AG10803 (cell line): Measurements from ENCODE around the gene CPNE4.

Experiments
- DNase-seq: peaks from one replicate; pipeline ENCODE4 v3.0.0; 2010; ENCODE audit warnings: low read depth
- H3K4me3 ChIP-seq: 2 replicates; pipeline ENCODE4 v1.5.1; 2011; ENCODE audit warnings: mild to moderate bottlenecking, low read length, control low read depth
- CTCF ChIP-seq: conservative IDR thresholded peaks from 2 replicates; pipeline ENCODE4 v1.5.1; 2011; ENCODE audit warnings: mild to moderate bottlenecking, low read length, control low read depth, inconsistent platforms

Gene CPNE4

GRCh38 chr3:132006605-132007204 is 28.1 kb downstream of the CPNE4 start:
- DNase-seq = peak; percentile 49
- H3K4me3 ChIP-seq = no peak overlapping the region
- peak; percentile 63 for TF ChIP-seq CTCF

GRCh38 chr3:132004571-132004970 is 30.2 kb downstream of the CPNE4 start:
- no peak overlapping the region for H3K4me3 ChIP-seq
- TF ChIP-seq CTCF = no peak
- DNase-seq = peak; percentile 92

GRCh38 chr3:132003685-132004084 is 31.1 kb downstream of the CPNE4 start:
- TF ChIP-seq CTCF = no peak
- H3K4me3 ChIP-seq = no peak overlapping the region
- no peak for DNase-seq

- H3K4me3 ChIP-seq = no peak overlapping the region
- no peak for DNase-seq
- no peak for TF ChIP-seq CTCF
Observed at GRCh38 chr3:132001999-132002398, 32.8 kb downstream of the CPNE4 start.

- no peak for DNase-seq
- no peak for TF ChIP-seq CTCF
- H3K4me3 ChIP-seq = no peak overlapping the region
Observed at GRCh38 chr3:132001036-132001435, 33.8 kb downstream of the CPNE4 start.

- H3K4me3 ChIP-seq = no peak overlapping the region
- no peak for DNase-seq
- no peak for TF ChIP-seq CTCF
Observed at GRCh38 chr3:131998027-131998426, 36.8 kb downstream of the CPNE4 start.

GRCh38 chr3:131995891-131996290 is 38.9 kb downstream of the CPNE4 start:
- H3K4me3 ChIP-seq = no peak overlapping the region
- peak; percentile 44 for DNase-seq
- TF ChIP-seq CTCF = no peak
